GM18502 (cell line): ENCODE measurements around the gene WNT11.

Experiments
- ATAC-seq: cut with Tn5 transposase; IDR thresholded peaks from one replicate; pipeline ENCODE4 v1.9.1; 2021; ENCODE audit warnings: mild to moderate bottlenecking; ENCODE audit not compliant: unreplicated experiment, poor library complexity

The WNT11 gene

DNA sequence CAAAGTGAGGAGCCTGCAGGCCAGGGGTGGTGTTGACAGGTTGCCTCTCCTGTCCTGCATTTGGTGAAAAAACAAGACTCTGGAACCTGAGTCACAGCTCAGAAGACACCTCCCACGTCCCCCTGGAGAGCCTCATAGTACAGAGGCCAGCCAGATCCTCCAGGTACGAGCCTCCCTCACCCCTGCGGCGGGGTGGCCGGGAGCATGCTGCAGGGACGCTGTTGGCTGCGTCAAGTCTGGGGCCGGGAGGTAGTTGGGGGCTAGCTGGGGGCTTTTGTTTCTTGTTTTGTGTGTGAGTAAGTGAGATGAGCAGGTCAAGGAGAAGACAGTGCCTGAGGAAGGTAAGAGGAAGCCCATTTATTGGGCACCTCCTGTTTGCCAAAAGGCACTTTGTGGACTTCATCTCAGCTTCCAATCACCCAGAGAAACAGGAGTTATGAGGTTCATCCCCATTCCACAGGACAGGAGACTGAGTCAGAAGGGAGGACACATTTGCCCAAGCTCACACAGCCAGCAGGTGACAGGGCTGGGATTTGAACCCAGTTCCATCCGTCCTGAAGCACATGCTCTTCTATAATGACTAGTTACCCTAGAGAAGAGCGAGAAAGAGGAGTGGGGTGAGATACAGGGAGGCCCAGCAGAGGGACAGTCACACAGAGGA is 18.3 kb upstream of the WNT11 start:
- ATAC-seq, result no peak

DNA sequence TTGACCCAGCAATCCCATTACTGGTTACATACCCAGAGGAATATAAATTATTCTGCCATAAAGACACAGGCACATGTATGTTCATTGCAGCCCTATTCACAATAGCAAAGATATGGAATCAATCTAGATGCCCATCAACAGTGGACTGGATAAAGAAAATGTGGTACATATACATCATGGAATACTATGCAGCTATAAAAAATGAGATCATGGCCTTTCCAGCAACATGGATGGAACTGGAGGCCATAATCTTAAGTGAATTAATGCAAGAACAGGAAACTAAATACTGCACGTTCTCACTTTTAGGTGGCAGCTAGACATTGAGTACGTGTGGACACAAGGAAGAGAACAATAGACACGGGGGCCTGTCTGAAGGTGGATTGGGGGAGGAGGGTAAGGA is 15.1 kb upstream of the WNT11 start:
- ATAC-seq, result no peak

DNA sequence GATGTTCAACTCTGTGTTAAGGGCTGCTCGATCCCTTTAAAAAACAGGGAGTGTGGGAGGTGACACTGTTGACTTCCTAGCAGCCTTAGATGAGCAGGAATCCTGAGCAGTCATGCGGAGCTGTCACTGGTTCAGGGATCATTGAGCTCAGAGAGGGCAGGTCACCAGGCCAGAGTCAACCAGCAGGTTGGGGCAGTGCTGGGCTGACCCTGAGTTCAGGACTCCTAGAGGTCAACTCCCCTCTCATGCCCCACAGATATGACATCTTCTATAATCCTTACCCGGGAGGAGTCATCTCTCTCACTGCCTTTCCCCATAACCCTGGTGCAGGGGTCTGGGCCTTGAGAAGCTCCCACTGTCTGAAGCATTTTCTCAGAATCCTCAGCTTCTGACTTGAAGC is 12.9 kb upstream of the WNT11 start:
- no peak for ATAC-seq

DNA sequence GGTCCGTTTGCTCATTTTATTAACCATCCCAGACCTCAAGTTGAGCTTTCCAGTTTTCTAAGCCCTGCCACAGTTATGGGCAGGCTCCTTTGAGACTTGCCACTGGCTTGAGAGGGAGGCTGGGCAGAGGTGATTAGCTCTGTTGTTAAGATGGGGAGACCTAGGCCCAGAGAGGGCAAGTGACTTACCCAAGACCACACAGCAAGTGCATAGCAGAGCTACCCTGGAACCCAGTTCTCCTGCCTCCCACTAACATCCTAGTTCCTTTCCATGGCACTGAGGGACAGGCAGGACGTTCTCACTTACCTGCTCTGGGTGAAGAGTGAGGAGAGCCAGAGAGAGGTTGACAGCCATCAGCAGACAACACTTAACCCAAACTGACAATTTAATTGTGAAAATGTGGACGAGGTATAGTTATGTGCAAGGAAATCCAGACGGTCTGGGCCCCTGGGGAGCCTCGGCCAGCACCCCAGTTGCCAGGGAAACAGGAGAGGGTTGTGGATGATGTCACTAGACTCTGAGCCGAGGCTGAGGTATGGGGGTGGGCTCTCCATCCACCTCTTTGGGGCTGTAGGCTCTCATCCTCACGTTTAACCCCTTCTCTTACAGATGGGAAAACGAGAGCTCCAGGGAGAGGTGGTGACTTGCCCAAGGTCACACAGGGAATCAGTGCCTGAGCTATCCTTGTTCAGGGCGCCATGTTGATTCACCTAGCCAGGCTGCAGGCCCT is 12.3 kb upstream of the WNT11 start:
- no peak for ATAC-seq

DNA sequence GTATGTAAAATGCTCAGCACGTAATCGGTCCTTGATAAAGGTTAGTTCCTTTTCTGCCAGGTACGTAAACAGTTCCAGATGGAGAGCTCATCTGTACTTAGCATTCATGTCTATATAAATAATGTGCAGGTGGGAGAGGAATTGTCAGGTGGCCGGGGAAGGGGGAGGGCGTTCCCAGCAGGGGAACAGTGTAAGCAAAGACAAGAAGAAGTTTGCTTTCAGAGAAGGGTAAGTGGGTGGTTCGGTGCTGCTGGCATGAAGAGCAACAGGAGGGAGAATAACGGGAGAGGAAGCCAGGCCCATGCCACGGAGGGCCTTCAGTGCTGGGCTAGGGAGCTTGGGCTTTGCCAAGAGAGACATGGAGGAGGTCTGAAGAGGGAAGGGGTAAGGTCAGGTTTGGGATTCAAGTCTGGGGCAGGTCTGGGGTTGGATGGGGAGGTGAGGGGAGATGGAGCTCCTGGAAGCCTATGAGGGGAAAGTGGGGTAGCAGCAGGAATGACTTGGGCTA is 11.4 kb upstream of the WNT11 start:
- no peak for ATAC-seq

DNA sequence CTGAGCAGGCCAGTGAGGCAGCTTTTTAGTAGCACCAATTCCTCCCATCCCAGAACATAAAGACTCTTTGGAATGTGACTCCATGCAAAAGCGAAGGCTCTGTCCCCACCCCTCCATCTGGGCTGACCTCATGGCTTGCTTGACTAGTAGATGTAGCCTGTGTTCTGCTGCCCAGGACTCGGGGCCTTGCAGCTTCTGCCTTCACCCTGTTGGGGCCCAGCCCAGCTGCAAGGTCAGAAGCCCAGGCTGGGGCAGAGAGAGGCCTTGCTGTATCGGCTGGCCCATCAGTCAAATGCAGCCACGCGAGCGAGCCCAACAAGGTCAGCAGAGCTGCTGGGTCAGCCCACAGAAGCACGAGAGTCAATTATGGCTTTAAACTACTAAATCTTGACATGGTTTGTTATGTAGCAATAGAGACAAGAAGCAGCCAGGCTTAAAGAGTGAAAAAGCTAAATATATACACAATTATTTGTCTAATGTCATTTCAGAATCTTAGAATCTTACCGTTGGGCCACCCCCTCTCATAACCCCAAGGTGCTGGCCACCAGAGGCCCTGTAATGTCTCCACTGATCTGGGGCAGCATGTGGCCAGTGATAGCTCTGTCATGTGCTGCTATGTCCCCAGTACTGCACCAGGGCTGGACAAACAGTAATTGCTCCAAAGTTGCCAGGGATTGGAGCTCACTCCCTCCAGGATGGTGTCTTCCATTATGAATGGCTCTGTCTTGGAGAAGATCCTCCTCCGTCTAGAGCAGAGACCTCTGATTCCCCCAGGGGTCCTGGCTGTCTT is 10.4 kb upstream of the WNT11 start:
- ATAC-seq, result no peak

DNA sequence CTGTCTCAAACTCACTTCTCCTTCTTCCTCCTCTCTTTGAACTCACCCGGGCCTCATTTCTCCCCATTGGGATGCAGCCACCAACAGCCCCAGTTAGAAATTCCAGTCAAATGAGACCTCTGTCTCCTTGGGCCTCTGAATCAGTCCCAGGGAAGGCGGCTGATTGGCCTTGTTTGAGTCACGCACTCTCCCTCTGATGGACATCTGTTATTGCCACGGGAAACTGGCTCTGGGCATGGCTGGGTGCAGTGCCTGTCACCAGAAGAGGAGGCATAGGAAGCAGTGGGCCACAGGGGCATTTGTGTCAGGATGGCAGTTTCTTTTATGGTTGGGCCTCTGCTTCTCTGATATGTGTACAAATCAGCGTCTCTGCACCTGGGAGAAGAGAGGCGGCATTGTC is 9.6 kb upstream of the WNT11 start:
- ATAC-seq, result no peak

DNA sequence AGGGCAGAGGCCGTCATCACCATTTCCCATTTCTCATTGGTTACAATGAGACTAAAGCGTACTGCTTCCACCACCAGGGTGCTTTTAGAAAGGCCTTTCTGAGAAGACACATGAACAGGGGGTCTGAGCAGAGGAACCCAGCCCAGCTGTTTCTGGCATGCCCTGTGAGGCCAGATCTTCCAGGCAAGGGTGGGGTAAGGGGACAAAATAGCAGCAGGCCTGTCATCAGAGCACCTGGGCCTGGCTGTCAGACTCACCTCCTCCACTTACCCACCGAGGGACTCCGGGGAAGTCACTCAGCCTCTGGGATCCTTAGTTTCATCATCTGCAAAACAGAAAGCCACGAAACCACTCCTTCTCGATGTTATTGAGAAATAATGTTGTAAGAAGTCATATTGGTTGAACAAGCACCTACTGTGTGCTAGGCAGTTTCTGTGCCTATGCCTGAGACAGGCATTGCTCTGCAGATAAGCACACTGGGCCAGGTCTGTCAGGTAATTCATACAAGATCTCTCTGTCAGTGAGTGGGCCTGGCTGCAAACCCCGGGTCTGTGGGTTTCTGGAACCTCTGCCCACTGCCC is 8.8 kb upstream of the WNT11 start:
- no peak for ATAC-seq

DNA sequence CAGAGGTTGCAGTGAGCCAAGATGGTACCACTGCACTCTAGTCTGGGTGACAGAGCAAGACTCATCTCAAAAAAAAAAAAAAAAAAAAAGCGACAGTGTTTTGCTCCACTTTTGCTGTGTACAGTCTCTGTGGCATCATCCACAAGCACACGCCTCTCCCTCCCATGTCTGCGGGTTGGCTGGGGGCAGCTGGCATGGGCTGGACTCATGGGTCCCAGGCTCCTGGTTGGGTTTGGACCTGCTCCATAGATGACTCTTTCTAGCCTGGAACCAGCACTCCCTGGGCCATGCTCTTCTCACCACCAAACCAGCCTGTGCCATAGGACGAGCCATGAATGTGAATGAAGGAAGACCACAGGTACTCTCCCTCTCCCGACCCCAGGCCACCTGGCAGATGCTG is 7.9 kb upstream of the WNT11 start:
- no peak for ATAC-seq

DNA sequence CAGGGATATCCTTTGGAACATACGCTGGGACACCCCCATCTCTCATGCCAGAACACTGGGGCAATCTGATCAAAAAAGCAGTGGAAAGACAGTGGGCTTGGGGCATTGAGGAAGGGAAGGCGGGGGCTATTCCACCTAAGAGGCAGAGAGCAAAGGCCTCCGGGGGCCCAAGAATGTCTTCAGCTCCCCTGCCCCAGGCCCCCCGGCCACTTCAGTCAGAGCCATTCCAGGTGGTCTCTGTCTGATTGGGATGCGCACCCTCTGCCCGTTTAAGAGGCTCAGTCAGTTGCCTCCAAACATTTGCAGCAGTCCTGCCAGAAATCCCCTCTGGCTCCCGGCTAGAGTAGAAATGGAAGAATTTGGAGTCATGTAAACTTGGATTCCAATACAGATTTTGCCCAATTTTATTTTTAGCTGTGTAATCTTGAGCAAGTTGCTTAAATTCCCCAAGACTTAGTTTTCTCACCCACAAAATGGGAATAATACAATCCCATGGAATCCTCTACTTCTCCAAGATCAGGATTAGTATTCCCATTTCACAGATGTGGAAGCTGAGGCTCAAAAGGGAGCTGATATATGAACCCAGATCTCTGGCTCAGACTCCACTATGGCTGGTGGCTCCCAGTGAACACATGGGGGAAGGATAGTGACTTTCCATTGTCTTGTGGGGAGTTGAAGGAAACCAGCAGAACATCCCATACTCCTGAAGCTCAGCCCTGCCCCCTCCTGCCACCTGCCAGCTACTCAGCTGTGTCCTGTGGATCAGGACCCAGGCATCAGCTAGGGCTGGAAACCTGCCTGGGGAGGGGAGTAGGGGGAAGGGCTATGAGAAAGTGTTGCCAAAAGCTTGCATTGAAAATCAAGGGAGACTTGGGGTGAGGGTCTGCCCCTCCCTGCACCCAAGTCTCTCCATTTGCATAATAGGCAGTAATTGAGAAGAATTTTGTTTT is 6.1 kb upstream of the WNT11 start:
- no peak for ATAC-seq

DNA sequence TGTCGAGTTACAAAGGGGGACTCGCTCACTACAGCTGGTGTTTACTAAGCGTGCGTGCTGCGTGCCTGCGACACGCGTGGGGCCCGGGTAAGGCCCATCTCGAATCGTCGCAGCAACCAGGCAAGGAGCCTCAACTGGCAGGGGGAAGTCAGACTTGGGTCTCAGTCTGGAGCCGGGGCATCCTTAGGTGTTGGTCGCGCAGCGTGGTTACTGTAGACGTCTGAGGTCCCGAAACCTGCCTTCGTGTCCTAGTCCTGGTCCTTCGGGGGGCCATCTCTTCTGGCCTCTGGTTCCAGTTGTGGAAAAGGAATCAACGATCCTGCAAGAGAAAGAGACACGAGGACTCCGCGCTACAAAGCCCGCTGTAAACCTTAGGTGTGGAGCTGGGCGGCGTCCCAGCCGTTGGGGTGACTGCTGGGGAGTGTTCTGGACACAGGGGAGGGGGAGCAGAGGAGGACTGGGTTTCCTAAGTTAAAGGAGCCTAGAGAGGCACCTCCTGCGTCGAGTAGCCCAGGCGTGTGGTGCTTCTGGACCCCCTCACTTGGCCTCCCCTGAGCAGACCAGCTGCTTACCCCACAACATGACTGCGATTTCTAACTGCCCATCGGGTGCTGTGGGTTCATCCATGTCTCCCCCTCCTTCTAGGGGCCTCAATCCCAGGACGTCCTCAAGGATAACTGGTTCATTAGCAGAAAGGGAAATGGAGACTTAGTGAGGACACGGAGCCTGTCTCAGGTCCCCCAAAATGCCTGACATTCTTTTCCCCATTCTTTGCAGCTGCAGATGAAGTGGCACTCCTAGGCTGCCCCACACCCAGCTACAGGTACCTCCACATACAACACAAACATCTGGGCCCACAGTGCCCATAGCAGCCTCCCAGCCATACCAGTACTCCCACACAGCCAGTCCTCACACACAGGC is 4.9 kb upstream of the WNT11 start:
- ATAC-seq, result no peak

DNA sequence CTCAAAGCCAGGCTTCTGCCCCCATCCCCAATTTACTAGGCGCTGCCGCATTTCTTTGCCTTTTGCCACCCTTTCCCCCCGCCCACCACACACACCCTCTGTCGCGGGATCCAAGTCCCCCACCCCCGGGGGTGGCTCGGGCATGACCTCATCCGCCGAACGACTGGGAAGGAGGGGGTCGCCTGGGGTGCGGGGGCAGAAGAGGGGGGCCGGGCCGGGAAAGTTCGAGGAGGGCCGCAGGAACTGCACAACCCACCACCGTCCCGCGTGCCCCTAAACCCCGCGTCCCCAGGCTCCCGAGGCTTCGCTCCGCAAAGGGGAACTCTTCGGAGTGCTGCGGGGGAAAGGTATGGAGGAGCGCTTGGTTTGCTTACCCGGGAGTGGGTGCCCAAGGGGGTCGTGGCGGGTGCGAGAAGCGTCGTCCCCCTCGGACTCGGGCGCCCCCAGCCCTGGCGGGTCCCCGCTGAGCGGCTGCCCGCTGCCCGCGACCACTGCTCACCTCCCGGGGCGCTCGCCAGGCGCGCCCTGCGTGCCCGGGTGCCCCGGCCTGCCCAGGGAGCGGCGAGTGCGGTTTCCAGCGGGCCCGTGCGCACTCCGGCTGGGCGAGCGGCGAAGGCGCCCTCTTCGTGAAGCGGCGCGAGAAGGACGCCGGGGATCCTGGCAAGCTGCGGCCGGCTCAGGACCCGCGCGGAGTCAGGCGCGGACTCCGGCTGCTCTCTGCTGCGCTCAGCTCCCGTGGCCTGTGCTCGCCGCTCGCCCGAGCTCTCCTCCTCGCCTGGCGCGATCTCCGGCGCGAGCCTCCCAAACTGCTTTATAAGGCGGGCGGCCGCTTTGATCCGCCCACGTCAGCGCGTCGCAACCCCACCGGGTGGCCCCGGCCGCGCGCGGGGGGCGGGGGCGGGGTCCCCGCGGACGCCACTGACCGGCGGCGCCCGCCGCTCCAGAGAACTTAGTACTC is 4.0 kb upstream of the WNT11 start:
- no peak for ATAC-seq

DNA sequence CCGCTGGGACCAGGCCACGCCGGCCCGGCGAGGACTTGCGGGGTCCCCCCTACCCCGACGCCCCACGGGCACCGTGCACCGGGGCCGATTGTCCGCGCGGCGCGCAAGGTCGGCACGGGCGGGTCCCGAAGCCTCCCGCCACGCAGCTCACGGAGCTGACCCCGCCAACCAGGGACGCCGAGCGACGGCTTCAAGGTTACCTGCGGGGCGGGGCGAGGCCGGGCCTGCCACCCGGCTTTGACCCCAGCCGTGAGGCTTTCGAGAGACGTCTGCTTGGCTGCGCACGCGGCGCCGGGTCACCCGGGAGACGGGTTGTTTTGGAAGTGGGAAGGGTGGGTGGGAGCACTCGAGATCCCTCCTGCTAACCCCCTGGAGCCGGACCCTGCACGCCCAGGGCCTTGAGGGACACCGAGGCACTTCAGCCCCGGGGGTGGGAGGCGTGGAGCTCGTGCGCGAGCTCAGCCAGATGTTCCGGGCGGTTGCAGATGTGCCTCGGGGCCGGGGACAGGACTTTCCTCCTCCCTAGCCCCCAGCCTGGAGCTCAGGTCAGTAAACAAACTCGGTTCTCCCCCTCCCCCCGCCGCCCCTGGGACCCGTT is 3.2 kb upstream of the WNT11 start:
- ATAC-seq, result no peak

DNA sequence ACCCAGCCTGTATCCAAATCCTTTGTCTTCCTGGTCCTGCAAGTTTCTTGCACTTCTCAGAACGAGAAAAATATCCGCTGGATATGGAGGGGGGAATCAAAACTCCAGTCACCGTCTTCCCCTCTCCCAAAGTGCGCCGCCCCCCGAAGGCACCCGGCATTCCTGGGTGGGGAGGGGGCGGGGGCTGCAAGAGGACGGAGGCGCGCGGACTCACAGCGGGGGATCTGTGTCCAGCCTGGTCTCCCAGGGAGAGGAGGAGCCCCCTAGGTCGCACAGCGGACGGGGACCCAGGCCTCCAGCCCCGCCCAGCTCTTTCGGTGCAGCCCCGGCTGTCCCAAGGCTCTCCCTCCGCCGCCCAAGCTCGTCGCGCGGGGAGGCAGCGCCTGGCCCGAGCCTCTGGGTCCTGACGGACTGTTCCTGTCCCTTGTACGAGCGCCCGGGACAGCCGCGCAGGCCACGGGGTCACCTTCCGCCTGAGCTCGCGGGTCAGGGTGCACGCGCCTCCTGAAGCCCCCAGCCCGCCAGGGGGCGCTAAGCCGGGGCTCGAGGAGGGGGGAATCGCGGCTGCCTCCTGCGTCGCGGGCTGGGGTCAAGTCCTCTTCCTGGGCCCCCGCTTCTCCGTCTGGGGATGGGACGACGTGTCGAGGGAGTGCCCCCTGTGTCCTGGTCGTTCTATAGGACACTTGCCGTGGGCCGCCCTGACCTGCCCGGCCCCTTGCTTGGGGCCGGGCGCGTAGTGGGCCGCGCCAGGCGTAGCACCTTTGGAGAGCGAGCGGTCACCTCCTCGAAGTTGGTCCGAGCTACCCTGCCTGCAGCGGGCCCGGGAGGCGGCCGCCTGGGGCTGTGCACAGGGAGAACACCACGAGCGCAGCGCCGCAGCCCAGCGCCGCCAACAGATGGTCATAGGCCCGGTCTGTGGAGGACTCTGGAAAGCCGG is 2.4 kb upstream of the WNT11 start:
- ATAC-seq, result no peak

DNA sequence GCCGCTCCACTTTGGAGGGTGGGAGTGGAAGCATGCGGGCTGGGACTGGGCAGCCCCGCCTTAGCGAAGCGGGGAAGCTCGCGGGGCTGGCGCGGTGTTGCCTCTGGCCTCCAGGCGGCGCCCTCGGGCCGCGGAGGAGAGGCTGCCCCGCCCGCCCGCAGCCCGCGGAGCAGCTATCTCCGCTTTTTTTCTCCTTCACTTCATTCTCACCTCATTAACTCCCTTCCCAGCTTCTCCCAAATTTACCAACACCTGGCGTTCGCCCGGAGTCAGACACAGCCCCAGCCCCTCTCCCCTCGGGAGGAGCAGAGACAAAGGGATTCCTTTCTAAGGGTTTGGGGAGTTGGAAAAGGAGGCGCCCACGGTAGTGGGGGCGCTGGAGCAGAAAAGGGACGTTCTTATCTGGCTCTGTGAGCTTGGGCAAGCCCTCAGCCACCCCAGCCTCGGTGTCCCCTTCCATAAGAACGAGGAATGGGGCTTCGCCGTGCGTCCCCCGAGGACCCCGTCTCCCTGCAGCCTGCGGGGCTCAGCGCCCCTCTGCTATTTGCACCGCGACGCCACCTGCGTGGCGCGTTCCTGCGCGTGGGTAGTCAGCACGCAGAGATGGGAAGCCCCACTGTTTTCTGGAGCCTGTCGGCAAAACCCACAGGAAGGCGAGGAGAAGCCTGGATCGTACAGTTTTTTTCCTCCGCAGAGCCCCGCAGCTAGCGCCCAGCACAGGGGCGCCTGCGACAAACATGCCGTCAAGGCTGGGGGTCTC is 1.5 kb upstream of the WNT11 start:
- peak; percentile 43 for ATAC-seq

DNA sequence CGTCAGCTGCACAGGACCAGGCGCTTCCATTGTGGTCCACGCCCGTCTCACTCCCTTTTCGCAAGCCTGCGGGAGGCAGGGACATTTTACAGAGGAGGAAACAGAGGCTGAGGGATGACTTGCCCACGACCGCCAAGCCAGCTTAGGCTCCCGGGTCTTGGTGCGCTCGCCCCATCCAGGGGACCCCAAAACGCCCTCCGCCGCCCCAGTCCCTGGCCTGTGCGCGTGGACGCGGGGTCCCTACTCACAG is 300 bp downstream of the WNT11 start:
- ATAC-seq, result no peak
